Peyer's patch (tissue), 4 donors: ENCODE data around the gene C4A. TPM values are rescaled to one million over a fixed set of nuclear protein-coding genes. Genes with fewer than 3 reads are reported as not detected.
"Not testable (repeated sequence)": the region's sequence is repeated elsewhere in the genome, so short reads cannot be mapped to it uniquely, and the experiment has no call there.

Experiments used
- DNase-seq, 3 donors: peaks; one replicate each; pipeline ENCODE4 v3.0.0-alpha.2; 2017 to 2019
- H3K27ac ChIP-seq, 4 donors: fragments of 200-600 bp; sonication (generic); one replicate each; pipeline ENCODE4 v1.5.1; 2016 to 2019
- H3K27me3 ChIP-seq, 2 donors: fragments of 200-600 bp; sonication (generic); one replicate each; pipeline ENCODE4 v1.5.1; 2019
- H3K36me3 ChIP-seq, 3 donors: fragments of 200-600 bp; sonication (generic); one replicate each; pipeline ENCODE4 v1.5.1; 2016 to 2019
- H3K4me1 ChIP-seq, 4 donors: fragments of 200-600 bp; sonication (generic); one replicate each; pipeline ENCODE4 v1.5.1; 2016 to 2019
- H3K4me3 ChIP-seq, 4 donors: fragments of 200-600 bp; sonication (generic); 1 replicate in 3 of 4; 2 replicates in 1 of 4; pipeline ENCODE4 v1.5.1; 2016 to 2019; ENCODE audit warnings: mild to moderate bottlenecking in 1 of 4
- H3K9me3 ChIP-seq, 4 donors: fragments of 200-600 bp; sonication (generic); one replicate each; pipeline ENCODE4 v1.5.1; 2016 to 2019; ENCODE audit warnings: mild to moderate bottlenecking in 1 of 4
- POLR2A ChIP-seq, 2 donors: fragments of 450-650 bp; IDR thresholded peaks; one replicate each; pipeline ENCODE4 v1.5.1; 2017; ENCODE audit warnings: antibody characterized with exemption in 2 of 2, mild to moderate bottlenecking in 2 of 2, moderate library complexity in 2 of 2
- total RNA-seq, 4 donors: library from RNA; depleted of rRNA; stranded (reverse); fragments of >200 nt; gene quantifications; one replicate each; pipeline ENCODE4 v1.1.0, GENCODE V29; 2016
- TF ChIP-seq, protein P1 (sequence below), 6 experiments: fragments of 450-650 bp in 4 of 6; fragments of 200-600 bp in 2 of 6; sonication (generic) in 1 of 6; IDR thresholded peaks; one replicate each; pipeline ENCODE4 v1.5.1; 2017 to 2019; ENCODE audit warnings: antibody characterized with exemption in 6 of 6, mild to moderate bottlenecking in 3 of 6, moderate library complexity in 1 of 6

Gene C4A
- 10 to 100 TPM; 13.7 to 56.9 (median 20.8) TPM for total RNA-seq

DNA sequence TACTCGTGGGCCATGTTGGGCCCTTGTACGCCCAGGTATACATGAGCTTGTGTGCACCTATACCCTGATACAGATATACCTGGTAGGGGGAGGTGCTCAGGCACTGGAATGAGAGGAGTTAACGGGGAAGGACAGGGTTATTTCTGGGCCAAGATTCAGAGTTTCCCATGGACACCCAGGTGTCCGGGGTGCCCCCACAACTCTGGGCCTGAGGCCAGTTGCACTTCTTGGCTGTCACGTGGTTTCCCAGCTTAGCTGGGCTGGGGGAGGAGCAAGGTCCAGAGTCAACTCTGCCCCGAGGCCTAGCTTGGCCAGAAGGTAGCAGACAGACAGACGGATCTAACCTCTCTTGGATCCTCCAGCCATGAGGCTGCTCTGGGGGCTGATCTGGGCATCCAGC, at the start of gene C4A:
TSS of gene C4A (plus strand) at position 314 of the 400 bp plus-strand sequence. CDS start at position 365, 51 bp downstream.
- not testable (repeated sequence) for H3K4me1 ChIP-seq, DNase-seq, H3K27me3 ChIP-seq, H3K27ac ChIP-seq, H3K4me3 ChIP-seq, H3K9me3 ChIP-seq
- peaks cover 0 to 11% (median 0%) of the 10 kb centered on the region in 3 donors for H3K36me3 ChIP-seq

DNA sequence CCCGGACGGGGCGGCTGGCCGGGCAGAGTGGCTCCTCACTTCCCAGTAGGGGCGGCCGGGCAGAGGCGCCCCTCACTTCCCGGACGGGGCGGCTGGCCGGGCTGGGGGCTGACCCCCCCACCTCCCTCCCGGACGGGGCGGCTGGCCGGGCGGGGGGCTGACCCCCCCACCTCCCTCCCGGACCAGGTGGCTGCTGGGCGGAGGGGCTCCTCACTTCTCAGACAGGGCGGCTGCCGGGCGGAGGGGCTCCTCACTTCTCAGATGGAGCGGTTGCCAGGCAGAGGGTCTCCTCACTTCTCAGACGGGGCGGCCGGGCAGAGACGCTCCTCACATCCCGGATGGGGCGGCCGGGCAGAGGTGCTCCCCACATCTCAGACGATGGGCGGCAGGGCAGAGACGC, 49.7 kb upstream of the C4A start:
- not testable (repeated sequence) for H3K9me3 ChIP-seq, H3K4me3 ChIP-seq, H3K36me3 ChIP-seq, H3K27me3 ChIP-seq, H3K27ac ChIP-seq, H3K4me1 ChIP-seq, DNase-seq

GRCh38 chr6:31933537-31933936, 48.3 kb upstream of the C4A start:
- Histone ChIP-seq H3K4me3 (no peak overlapping the region), H3K27me3 (no peaks in the 10 kb centered on the region), H3K27ac (no peak overlapping the region), H3K36me3 (no peaks in the 10 kb centered on the region), H3K4me1 (no peaks in the 10 kb centered on the region), H3K9me3 (no peaks in the 10 kb centered on the region)
- TF ChIP-seq, protein P1, sequence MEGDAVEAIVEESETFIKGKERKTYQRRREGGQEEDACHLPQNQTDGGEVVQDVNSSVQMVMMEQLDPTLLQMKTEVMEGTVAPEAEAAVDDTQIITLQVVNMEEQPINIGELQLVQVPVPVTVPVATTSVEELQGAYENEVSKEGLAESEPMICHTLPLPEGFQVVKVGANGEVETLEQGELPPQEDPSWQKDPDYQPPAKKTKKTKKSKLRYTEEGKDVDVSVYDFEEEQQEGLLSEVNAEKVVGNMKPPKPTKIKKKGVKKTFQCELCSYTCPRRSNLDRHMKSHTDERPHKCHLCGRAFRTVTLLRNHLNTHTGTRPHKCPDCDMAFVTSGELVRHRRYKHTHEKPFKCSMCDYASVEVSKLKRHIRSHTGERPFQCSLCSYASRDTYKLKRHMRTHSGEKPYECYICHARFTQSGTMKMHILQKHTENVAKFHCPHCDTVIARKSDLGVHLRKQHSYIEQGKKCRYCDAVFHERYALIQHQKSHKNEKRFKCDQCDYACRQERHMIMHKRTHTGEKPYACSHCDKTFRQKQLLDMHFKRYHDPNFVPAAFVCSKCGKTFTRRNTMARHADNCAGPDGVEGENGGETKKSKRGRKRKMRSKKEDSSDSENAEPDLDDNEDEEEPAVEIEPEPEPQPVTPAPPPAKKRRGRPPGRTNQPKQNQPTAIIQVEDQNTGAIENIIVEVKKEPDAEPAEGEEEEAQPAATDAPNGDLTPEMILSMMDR (IDR thresholded peaks at IDR 0.05) = no peak
- TF ChIP-seq POLR2A (IDR thresholded peaks at IDR 0.05) = no peak
- peak in 1 of 3 donors; percentile 43 for DNase-seq

GRCh38 chr6:31935021-31935420, 46.8 kb upstream of the C4A start:
- TF ChIP-seq, protein P1 (IDR thresholded peaks at IDR 0.05) = no peak
- TF ChIP-seq POLR2A (IDR thresholded peaks at IDR 0.05) = no peak

DNA sequence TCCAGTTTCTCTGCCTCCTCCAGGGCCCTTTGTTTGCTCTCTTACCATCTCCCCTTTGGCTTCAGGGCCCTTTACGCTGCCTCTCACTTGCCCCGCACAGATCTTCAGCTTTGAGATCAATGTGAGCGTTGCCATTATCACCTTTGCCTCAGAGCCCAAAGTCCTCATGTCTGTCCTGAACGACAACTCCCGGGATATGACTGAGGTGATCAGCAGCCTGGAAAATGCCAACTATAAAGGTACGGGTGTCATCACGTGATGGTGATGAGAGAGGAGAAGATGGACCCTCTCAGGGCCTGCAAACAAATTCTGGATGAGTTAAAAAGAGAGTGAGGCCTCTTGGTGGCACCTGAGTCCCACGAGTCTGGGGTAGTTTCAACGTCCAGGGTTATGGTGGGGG, 46.0 kb upstream of the C4A start:
- no peak for TF ChIP-seq POLR2A (IDR thresholded peaks at IDR 0.05)
- TF ChIP-seq, protein P1 (IDR thresholded peaks at IDR 0.05) = no peak
- Histone ChIP-seq H3K4me1 (no peaks in the 10 kb centered on the region), H3K9me3 (no peaks in the 10 kb centered on the region), H3K36me3 (no peaks in the 10 kb centered on the region), H3K27ac (no peak overlapping the region), H3K27me3 (no peaks in the 10 kb centered on the region), H3K4me3 (no peak overlapping the region)
- no peak for DNase-seq

More at GRCh38 chr6:31935021-31935420, 46.8 kb upstream of the C4A start:
- Histone ChIP-seq H3K27me3 (no peaks in the 10 kb centered on the region), H3K36me3 (no peaks in the 10 kb centered on the region), H3K27ac (no peak overlapping the region), H3K9me3 (no peaks in the 10 kb centered on the region), H3K4me1 (no peaks in the 10 kb centered on the region), H3K4me3 (no peak overlapping the region)
- no peak for DNase-seq

- no peak overlapping the region for H3K4me3 ChIP-seq
- TF ChIP-seq POLR2A (IDR thresholded peaks at IDR 0.05) = no peak
- TF ChIP-seq, protein P1 (IDR thresholded peaks at IDR 0.05) = no peak
- H3K27me3 ChIP-seq = no peaks in the 10 kb centered on the region
- peaks cover 0 to 8% (median 1%) of the 10 kb centered on the region in 4 donors for H3K4me1 ChIP-seq
- peak in 1 of 3 donors; percentile 9 for DNase-seq
- H3K9me3 ChIP-seq = no peaks in the 10 kb centered on the region
- no peak overlapping the region for H3K27ac ChIP-seq
- H3K36me3 ChIP-seq = no peaks in the 10 kb centered on the region
Observed at GRCh38 chr6:31940256-31940664, 41.6 kb upstream of the C4A start.

GRCh38 chr6:31943742-31944141, 38.1 kb upstream of the C4A start:
- H3K9me3 ChIP-seq = no peaks in the 10 kb centered on the region
- no peak overlapping the region for H3K27ac ChIP-seq
- no peak for TF ChIP-seq POLR2A (IDR thresholded peaks at IDR 0.05)
- TF ChIP-seq, protein P1 (IDR thresholded peaks at IDR 0.05) = no peak
- no peaks in the 10 kb centered on the region for H3K36me3 ChIP-seq
- DNase-seq = no peak
- no peaks in the 10 kb centered on the region for H3K27me3 ChIP-seq
- peaks cover 0 to 20% (median 2%) of the 10 kb centered on the region in 4 donors for H3K4me1 ChIP-seq
- no peak overlapping the region for H3K4me3 ChIP-seq
